ENCODE data around the gene PPP2R1B. TPM values are rescaled to one million over a fixed set of nuclear protein-coding genes. Genes with fewer than 3 reads are reported as not detected.
"Not testable (repeated sequence)": the region's sequence is repeated elsewhere in the genome, so short reads cannot be mapped to it uniquely, and the experiment has no call there.

PPP2R1B gene
- total RNA-seq, 2 donors from 2014 or later, result 15.4 to 41.4 TPM

- 93% methylated on average over 7 of the region's 7 CpGs for WGBS
- no peak for DNase-seq (ENCODE audit: low spot score)
These were observed 45.2 kb downstream of the PPP2R1B start for GRCh38 chr11:111720801-111721494.

GRCh38 chr11:111719379-111719778 lies 46.8 kb downstream of the PPP2R1B start:
- Histone ChIP-seq H3K9me3 (no peaks in the 10 kb centered on the region), H3K27ac (no peak overlapping the region), H3K4me1 (replicated peaks) (peaks cover 4% of the 10 kb centered on the region), H3K36me3 (peaks cover 20 to 24% of the 10 kb centered on the region in 2 donors), H3K27me3 (replicated peaks; ENCODE audit: insufficient read depth) (no peaks in the 10 kb centered on the region), H3K4me3 (no peak overlapping the region)
- no peak for DNase-seq (ENCODE audit: low spot score)
- 82% methylated on average over 2 of the region's 2 CpGs for WGBS
- intact Hi-C loops (cut with DNase I), result no loop called here
- TF ChIP-seq POLR2A (IDR thresholded peaks at IDR 0.05), result no peak
- no peak for TF ChIP-seq POLR2AphosphoS5 (IDR thresholded peaks at IDR 0.05)

More at GRCh38 chr11:111720801-111721494, 45.2 kb downstream of the PPP2R1B start:
- Histone ChIP-seq H3K4me3 (no peak overlapping the region), H3K4me1 (replicated peaks) (peaks cover 4% of the 10 kb centered on the region), H3K9me3 (no peaks in the 10 kb centered on the region), H3K27me3 (replicated peaks; ENCODE audit: insufficient read depth) (no peaks in the 10 kb centered on the region), H3K27ac (no peak overlapping the region), H3K36me3 (peaks cover 20 to 24% of the 10 kb centered on the region in 2 donors)
- TF ChIP-seq CTCF (IDR thresholded peaks at IDR 0.05) (no peak), POLR2A (IDR thresholded peaks at IDR 0.05) (no peak), POLR2AphosphoS5 (IDR thresholded peaks at IDR 0.05) (no peak)
- intact Hi-C loops (cut with DNase I), result no loop called here

GRCh38 chr11:111718859-111719258 lies 47.3 kb downstream of the PPP2R1B start:
- Histone ChIP-seq H3K27me3 (replicated peaks; ENCODE audit: insufficient read depth) (no peaks in the 10 kb centered on the region), H3K4me3 (no peak overlapping the region), H3K4me1 (replicated peaks) (peaks cover 4% of the 10 kb centered on the region), H3K9me3 (no peaks in the 10 kb centered on the region), H3K36me3 (peaks cover 20% of the 10 kb centered on the region in 2 donors), H3K27ac (peak overlapping the region; percentile 32 to 56)
- no peak for DNase-seq (ENCODE audit: low spot score)
- whole genome bisulfite sequencing, result 79% methylated on average over 5 of the region's 5 CpGs
- TF ChIP-seq POLR2A (IDR thresholded peaks at IDR 0.05), result no peak
- TF ChIP-seq CTCF (IDR thresholded peaks at IDR 0.05), result no peak
- no peak for TF ChIP-seq POLR2AphosphoS5 (IDR thresholded peaks at IDR 0.05)
- intact Hi-C loops (cut with DNase I), result no loop called here

DNA sequence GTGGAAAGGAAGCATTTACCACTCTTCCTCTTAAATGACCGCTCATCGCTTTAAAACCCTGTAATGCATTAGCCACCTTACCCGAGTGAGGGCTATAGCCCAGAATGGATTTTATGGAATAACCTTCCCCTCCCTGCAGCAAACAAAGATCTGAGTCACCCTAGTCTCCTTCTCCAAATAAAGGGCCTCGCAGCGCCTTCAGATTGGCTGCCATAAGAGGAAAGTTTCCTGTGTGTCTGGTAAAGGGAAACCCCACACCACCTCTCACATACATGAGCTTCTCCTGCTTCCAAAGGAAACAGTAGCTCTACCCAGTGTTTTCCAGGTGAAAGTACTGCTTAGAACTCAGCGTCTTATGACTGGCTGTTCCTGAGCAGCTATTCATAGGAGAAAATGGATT lies 47.8 kb downstream of the PPP2R1B start:
- 30% methylated on average over 6 of the region's 6 CpGs for WGBS
- peak overlapping the region; percentile 32 to 56 for H3K27ac ChIP-seq
- peaks cover 16 to 19% of the 10 kb centered on the region in 2 donors for H3K36me3 ChIP-seq
- DNase-seq (ENCODE audit: low spot score), result peak; percentile 79
- peaks cover 4% of the 10 kb centered on the region for H3K4me1 ChIP-seq (replicated peaks)
- TF ChIP-seq CTCF (IDR thresholded peaks at IDR 0.05) (no peak), POLR2A (IDR thresholded peaks at IDR 0.05) (peak; percentile 24), POLR2AphosphoS5 (IDR thresholded peaks at IDR 0.05) (peak; percentile 92)
- no peaks in the 10 kb centered on the region for H3K27me3 ChIP-seq (replicated peaks; ENCODE audit: insufficient read depth)
- no peak overlapping the region for H3K4me3 ChIP-seq
- no peaks in the 10 kb centered on the region for H3K9me3 ChIP-seq
- intact Hi-C loops (cut with DNase I), result no loop called here

- H3K9me3 ChIP-seq; H3K27ac ChIP-seq; DNase-seq (ENCODE audit: low spot score); intact Hi-C loops (cut with DNase I); H3K4me3 ChIP-seq; H3K27me3 ChIP-seq (replicated peaks; ENCODE audit: insufficient read depth); H3K4me1 ChIP-seq (replicated peaks): not testable (repeated sequence)
- H3K36me3 ChIP-seq, result peaks cover 11 to 13% of the 10 kb centered on the region in 2 donors
- WGBS, result 91% methylated on average over 3 of the region's 3 CpGs
These were observed 48.5 kb downstream of the PPP2R1B start for GRCh38 chr11:111717660-111718059.

Data from prostate gland (tissue), 2 donors.